Stimulated activated memory B cell treated with anti-CD40 and anti-IgM and Interleukin-4, amounts not matched to agents 10 μg/mL and 1 μg/mL and 100 μg/mL, for 72 hours (primary cell): ENCODE measurements around the gene SPAG7.

ENCODE experiments used
- ATAC-seq: fragments of 150-1000 bp; cut with Tn5 transposase; 2 replicates; pipeline ENCODE4 v1.10.0; 2021
- H3K27ac Mint-ChIP-seq: one replicate; pipeline ENCODE4 v1.8.0; 2022; ENCODE audit warnings: mild to moderate bottlenecking, mixed read lengths
- H3K27me3 Mint-ChIP-seq: one replicate; pipeline ENCODE4 v1.8.0; 2022; ENCODE audit warnings: mixed read lengths
- H3K36me3 Mint-ChIP-seq: one replicate; pipeline ENCODE4 v1.8.0; 2022; ENCODE audit warnings: mixed read lengths
- H3K4me1 Mint-ChIP-seq: one replicate; pipeline ENCODE4 v1.8.0; 2022; ENCODE audit warnings: mixed read lengths
- H3K4me3 Mint-ChIP-seq: one replicate; pipeline ENCODE4 v1.8.0; 2022; ENCODE audit warnings: mild to moderate bottlenecking, moderate library complexity, mixed read lengths
- H3K9me3 Mint-ChIP-seq: one replicate; pipeline ENCODE4 v1.8.0; 2022; ENCODE audit warnings: mixed read lengths

Gene SPAG7

DNA sequence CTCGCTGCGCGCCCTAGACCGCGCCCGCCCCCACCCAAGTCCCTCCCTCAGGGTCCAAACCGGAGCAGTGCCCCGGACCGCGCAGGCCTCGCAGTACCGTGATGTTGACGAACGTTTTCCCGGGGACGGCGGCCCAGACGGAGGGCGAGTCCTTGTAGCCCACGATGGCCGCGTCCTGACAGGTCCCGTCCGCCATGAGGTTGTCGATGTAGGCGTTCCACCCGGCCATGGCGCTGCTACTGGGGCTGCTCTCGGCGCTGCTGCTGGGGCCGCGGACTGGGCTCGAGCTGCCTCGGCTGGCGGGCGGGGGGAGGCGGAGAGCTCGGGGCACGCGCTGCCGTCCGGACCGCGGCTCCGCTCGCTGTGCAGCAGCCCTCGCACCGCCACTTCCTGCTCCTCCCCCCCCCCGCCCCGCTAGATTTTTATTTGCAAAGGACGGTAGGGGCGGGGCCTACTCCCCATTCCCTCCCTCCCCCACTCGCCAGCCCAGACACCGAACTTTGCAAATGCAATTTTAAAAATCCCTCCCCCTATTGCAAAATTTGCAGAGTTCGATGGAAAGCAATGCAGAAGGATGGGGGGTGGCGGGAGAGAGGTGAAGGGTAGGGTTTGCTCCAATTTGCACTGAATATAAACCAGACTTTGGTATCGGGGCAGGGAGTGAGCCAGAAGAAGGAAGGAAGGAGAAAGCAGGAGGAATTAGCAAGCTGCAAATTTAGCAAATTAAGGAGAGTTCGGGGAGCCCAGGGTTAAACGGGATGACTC lies 19.3 kb downstream of the SPAG7 start, which contains the start of gene PFN1:
TSS of gene PFN1 (minus strand) at position 365 of the 765 bp plus-strand sequence. CDS start at position 229, 136 bp downstream.
- Mint-ChIP-seq H3K9me3 (no peaks in the 10 kb centered on the region), H3K27me3 (no peaks in the 10 kb centered on the region), H3K27ac (peak within 1 kb of the TSS; percentile 92), H3K36me3 (peaks cover 40% of the 10 kb centered on the region), H3K4me3 (peak within 1 kb of the TSS; percentile 95), H3K4me1 (peaks cover 63% of the 10 kb centered on the region)
- peak; percentile 62 for ATAC-seq

DNA sequence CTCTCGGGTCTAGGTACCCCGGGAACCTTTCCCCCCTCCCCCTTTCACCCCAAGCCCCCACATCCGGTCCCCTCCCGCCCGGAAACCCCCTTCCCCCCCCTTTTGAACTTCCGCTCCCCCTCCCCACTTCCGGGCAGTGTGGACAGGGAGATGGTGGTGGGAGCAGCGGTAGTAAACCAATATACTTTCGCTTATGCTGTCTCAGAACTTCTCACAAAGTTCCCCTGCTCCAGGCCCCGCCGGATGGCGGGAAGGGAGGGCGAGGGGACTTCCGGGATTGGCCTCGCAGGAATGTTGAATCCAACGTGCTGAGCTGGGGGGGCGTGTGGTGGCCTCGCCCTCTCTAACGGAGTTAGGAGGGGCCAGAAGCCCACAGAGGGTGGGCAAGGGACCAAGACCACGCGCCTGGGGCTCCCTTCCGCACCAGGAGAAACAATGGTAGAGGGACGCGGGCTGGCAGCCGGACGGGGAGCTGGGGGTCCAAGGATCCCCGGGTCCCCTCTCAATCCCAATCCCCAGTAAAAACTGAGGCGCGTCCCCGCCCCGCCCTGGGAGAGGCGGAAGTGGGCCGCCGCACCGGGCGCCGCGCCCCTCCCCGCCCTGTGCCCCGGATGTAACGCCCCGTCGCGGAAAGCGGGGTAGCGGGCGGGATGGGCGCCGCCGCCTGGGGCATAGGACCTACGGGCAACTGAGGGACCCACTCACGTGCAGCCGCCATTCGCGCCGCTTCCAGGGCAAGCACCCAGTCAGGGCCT lies 20.0 kb downstream of the SPAG7 start:
- peaks cover 71% of the 10 kb centered on the region for H3K4me1 Mint-ChIP-seq
- H3K27me3 Mint-ChIP-seq = no peaks in the 10 kb centered on the region
- H3K4me3 Mint-ChIP-seq = peak overlapping the region; percentile 95
- peak overlapping the region; percentile 92 for H3K27ac Mint-ChIP-seq
- peaks cover 48% of the 10 kb centered on the region for H3K36me3 Mint-ChIP-seq
- peak; percentile 37 for ATAC-seq
- H3K9me3 Mint-ChIP-seq = no peaks in the 10 kb centered on the region

DNA sequence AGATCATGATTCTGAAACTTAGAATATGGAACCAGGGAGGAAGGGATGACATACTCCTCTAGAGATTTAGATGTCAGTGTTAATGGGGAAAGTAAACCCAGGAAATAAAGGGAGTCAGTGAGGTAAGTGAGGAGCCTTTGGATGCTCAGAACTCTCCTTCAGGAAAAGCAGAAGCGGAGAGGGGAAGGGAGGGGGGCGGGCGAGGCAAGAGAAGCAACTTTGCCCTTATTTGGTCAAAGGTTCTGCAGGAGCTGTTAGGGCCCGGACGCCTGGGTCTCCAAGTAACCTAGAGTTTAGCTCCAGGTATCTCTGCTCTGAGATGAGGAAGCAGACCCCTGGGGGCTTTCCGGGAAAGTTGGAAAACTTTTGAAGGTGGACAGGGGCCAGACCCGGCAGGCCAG lies 20.6 kb downstream of the SPAG7 start:
- no peak for ATAC-seq
- peak overlapping the region; percentile 92 for H3K27ac Mint-ChIP-seq
- H3K36me3 Mint-ChIP-seq = peaks cover 51% of the 10 kb centered on the region
- H3K27me3 Mint-ChIP-seq = no peaks in the 10 kb centered on the region
- peak overlapping the region; percentile 95 for H3K4me3 Mint-ChIP-seq
- no peaks in the 10 kb centered on the region for H3K9me3 Mint-ChIP-seq
- H3K4me1 Mint-ChIP-seq = peaks cover 75% of the 10 kb centered on the region

- ATAC-seq = no peak
- H3K4me1 Mint-ChIP-seq = peaks cover 75% of the 10 kb centered on the region
- H3K27me3 Mint-ChIP-seq = no peaks in the 10 kb centered on the region
- peak overlapping the region; percentile 92 for H3K27ac Mint-ChIP-seq
- H3K9me3 Mint-ChIP-seq = no peaks in the 10 kb centered on the region
- peak overlapping the region; percentile 95 for H3K4me3 Mint-ChIP-seq
- peaks cover 57% of the 10 kb centered on the region for H3K36me3 Mint-ChIP-seq
These were observed 21.2 kb downstream of the SPAG7 start for GRCh38 chr17:4946312-4946976.

DNA sequence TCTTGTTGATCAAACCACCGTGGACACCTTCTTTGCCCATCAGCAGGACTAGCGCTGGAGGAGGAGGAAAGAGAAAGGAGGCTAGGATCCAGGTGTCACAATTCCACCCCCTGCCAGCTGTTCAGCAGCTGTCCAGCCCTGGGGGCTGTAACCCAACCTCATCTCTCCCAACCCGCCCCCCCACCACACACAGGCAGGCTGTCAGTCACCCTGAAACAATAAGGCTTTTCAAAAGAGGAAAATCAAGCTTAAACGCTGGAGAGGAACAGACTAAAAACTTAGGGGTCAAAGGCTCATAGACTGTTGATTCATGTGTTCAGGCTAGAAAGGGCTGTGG lies 21.7 kb downstream of the SPAG7 start:
- H3K4me3 Mint-ChIP-seq = peak overlapping the region; percentile 95
- peaks cover 75% of the 10 kb centered on the region for H3K4me1 Mint-ChIP-seq
- peaks cover 62% of the 10 kb centered on the region for H3K36me3 Mint-ChIP-seq
- H3K27ac Mint-ChIP-seq = peak overlapping the region; percentile 92
- ATAC-seq = no peak
- H3K9me3 Mint-ChIP-seq = no peaks in the 10 kb centered on the region
- no peaks in the 10 kb centered on the region for H3K27me3 Mint-ChIP-seq

DNA sequence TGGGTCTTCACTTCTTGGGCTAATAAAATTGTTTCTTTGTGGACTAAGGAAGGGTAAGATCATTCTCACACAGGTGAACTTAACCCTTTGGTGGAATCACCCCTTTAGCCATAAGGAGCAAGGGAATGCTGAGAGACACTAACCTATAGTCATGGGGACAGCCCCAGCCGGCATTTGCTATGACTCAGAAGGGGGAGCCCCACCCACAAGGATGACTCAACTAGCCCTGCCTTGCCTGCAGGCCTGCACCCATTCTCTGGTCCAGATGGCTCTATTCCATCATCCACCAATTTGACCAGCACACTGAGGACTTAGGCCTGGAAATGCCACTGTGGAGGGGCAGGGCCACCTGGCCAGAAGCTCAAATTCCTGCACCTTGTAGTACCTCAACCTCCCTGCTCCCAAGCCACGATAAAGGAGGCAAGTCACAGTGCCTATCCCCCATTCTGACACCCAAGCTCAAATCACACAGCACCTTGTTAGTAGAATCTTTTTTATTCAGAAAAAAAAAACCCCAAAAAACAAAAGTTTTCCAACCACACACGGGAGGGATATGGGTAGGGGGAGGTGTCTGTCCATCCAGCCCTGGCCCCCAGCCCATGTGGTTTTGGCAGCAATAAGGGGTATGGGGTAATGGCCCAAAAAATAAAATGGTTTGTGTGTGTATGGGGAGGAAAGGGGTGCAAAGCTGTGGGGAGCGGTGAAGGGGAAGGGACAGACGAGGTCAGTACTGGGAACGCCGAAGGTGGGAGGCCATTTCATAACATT lies 22.3 kb downstream of the SPAG7 start:
- peak overlapping the region; percentile 92 for H3K27ac Mint-ChIP-seq
- ATAC-seq = peak; percentile 47
- peaks cover 66% of the 10 kb centered on the region for H3K36me3 Mint-ChIP-seq
- no peaks in the 10 kb centered on the region for H3K9me3 Mint-ChIP-seq
- H3K27me3 Mint-ChIP-seq = no peaks in the 10 kb centered on the region
- H3K4me1 Mint-ChIP-seq = peaks cover 71% of the 10 kb centered on the region
- H3K4me3 Mint-ChIP-seq = peak overlapping the region; percentile 95

DNA sequence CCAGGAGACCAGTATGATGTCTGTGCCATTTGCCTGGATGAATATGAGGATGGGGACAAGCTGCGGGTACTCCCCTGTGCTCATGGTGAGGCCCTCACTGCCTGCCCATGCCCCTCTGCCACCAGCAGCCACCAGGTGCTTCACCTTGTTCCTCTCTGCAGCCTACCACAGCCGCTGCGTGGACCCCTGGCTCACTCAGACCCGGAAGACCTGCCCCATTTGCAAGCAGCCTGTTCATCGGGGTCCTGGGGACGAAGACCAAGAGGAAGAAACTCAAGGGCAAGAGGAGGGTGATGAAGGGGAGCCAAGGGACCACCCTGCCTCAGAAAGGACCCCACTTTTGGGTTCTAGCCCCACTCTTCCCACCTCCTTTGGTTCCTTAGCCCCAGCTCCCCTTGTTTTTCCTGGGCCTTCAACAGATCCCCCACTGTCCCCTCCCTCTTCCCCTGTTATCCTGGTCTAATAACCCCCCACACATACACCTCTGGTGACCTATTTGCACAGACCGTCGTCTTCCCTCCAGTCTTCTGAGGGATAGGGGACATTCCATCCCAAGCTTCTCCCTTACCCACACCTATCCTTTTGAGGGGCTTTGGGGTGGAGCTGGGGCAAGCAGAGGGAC lies 23.0 kb downstream of the SPAG7 start:
- Mint-ChIP-seq H3K9me3 (no peaks in the 10 kb centered on the region), H3K36me3 (peaks cover 66% of the 10 kb centered on the region)

GRCh38 chr17:4944163-4944553 lies 23.5 kb downstream of the SPAG7 start:
- Mint-ChIP-seq H3K4me1 (peaks cover 69% of the 10 kb centered on the region), H3K36me3 (peaks cover 66% of the 10 kb centered on the region), H3K4me3 (peak overlapping the region; percentile 95), H3K27ac (peak overlapping the region; percentile 92), H3K9me3 (no peaks in the 10 kb centered on the region), H3K27me3 (no peaks in the 10 kb centered on the region)
- no peak for ATAC-seq

More for the DNA sequence above, 23.0 kb downstream of the SPAG7 start:
- peaks cover 68% of the 10 kb centered on the region for H3K4me1 Mint-ChIP-seq
- peak overlapping the region; percentile 95 for H3K4me3 Mint-ChIP-seq
- no peaks in the 10 kb centered on the region for H3K27me3 Mint-ChIP-seq
- H3K27ac Mint-ChIP-seq = peak overlapping the region; percentile 92
- ATAC-seq = no peak

GRCh38 chr17:4942760-4943508 lies 24.7 kb downstream of the SPAG7 start:
- ATAC-seq = no peak
- no peaks in the 10 kb centered on the region for H3K9me3 Mint-ChIP-seq
- H3K4me3 Mint-ChIP-seq = peak overlapping the region; percentile 18
- peak overlapping the region; percentile 92 for H3K27ac Mint-ChIP-seq
- H3K4me1 Mint-ChIP-seq = peaks cover 75% of the 10 kb centered on the region
- H3K27me3 Mint-ChIP-seq = no peaks in the 10 kb centered on the region
- peaks cover 71% of the 10 kb centered on the region for H3K36me3 Mint-ChIP-seq

DNA sequence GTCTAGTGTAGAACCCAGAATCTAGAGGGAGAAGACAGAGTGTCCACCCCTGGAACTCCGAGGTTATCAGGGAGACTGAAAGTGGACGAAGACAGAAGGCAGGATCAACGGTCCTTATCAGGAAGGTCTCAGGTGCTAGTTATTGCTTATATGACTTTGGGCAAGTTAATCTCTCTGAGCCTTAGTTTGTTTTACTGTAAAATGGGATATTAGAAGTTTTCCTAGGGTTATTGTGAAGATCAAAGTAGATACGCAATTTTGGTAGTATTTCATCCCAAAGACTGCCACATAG lies 26.4 kb downstream of the SPAG7 start:
- Mint-ChIP-seq H3K27ac (peak overlapping the region; percentile 92), H3K4me1 (peaks cover 67% of the 10 kb centered on the region), H3K9me3 (no peaks in the 10 kb centered on the region), H3K4me3 (peak overlapping the region; percentile 91), H3K27me3 (no peaks in the 10 kb centered on the region), H3K36me3 (peaks cover 64% of the 10 kb centered on the region)
- no peak for ATAC-seq

GRCh38 chr17:4940555-4941318 lies 26.9 kb downstream of the SPAG7 start:
- Mint-ChIP-seq H3K36me3 (peaks cover 65% of the 10 kb centered on the region), H3K27ac (peak overlapping the region; percentile 92)
- ATAC-seq = no peak

DNA sequence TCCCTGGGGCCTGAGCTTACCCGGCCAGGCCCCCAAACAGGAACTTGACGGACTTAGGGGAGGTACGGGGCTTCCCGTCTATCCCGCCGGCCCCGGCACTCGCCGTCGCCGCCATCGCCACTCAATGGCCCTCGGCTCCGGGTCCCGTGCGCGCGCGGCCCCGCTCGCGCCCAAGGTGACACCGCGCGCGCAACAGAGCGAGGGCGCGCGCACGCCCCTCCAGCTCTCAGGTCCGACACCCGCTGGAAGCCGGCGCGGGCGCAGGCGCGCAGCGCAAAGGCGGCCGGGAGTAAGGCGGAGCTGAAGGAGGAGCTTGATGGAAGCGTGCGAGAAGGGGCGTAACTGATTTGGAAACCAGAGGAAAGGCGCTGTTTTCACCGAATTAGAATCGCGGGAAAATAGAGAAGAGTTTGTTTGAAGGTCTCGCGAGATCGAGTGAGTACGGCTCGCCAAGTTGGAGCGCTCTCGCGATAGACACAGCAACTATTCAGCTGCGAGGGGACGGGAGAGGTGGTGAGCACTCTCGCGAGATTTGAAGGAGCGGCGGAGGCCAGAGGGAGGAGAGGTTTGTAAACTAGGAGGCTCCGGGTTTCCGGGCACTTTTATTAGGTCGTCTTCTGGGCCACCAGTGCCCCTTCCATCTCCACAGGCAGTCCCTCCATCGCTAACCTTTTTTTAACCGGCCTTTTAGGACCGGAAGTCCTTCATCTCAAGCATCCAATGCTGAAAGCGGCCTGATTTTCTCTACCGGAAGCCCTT lies 27.6 kb downstream of the SPAG7 start, which contains the start of the genes RNF167 and SLC25A11:
TSS of gene RNF167 (plus strand) at position 473 of the 759 bp plus-strand sequence. CDS start 642 bp downstream, outside the sequence.
TSS of gene SLC25A11 (minus strand) at position 251 of the 759 bp plus-strand sequence. CDS start at position 115, 136 bp downstream.
- H3K27me3 Mint-ChIP-seq = no peaks in the 10 kb centered on the region
- peaks cover 59% of the 10 kb centered on the region for H3K36me3 Mint-ChIP-seq
- peak within 1 kb of the TSS; percentile 91 for H3K4me3 Mint-ChIP-seq
- no peaks in the 10 kb centered on the region for H3K9me3 Mint-ChIP-seq
- H3K27ac Mint-ChIP-seq = peak within 1 kb of the TSS; percentile 92
- H3K4me1 Mint-ChIP-seq = peaks cover 55% of the 10 kb centered on the region
- peak; percentile 93 for ATAC-seq

More at GRCh38 chr17:4940555-4941318, 26.9 kb downstream of the SPAG7 start:
- Mint-ChIP-seq H3K9me3 (no peaks in the 10 kb centered on the region), H3K27me3 (no peaks in the 10 kb centered on the region), H3K4me3 (peak overlapping the region; percentile 91), H3K4me1 (peaks cover 63% of the 10 kb centered on the region)

DNA sequence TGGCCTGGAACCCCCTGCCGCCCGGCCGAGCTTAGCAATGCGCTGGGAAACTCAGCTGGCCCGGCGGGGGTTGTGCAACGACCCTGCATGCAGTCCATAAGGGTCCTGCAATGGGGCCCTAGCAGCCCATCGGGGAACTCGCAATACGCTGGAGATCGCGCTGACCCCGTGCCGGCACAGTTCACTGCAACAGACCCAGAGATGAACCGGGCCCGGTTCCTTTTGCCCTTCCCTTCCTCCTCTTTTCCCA lies 28.1 kb downstream of the SPAG7 start:
- peaks cover under 1% of the 10 kb centered on the region for H3K27me3 Mint-ChIP-seq
- no peaks in the 10 kb centered on the region for H3K9me3 Mint-ChIP-seq
- ATAC-seq = peak; percentile 3
- peaks cover 53% of the 10 kb centered on the region for H3K4me1 Mint-ChIP-seq
- H3K27ac Mint-ChIP-seq = peak overlapping the region; percentile 92
- peak overlapping the region; percentile 91 for H3K4me3 Mint-ChIP-seq
- peaks cover 54% of the 10 kb centered on the region for H3K36me3 Mint-ChIP-seq
